PC-3 (cell line): ENCODE measurements around the gene MYH6. TPM values are rescaled to one million over a fixed set of nuclear protein-coding genes. Genes with fewer than 3 reads are reported as not detected.

Experiments used
- ATAC-seq: fragments of 200-7000 bp; cut with Tn5 transposase; 2 replicates; pipeline ENCODE4 v1.9.1; 2020; ENCODE audit warnings: mild to moderate bottlenecking, moderate library complexity
- BruUV-seq: library from RNA; stranded (reverse); fragments of 400-500 nt; replicated peaks from 2 replicates; lab custom pipeline; 2021; lab: Mats Ljungman, UMichigan
- CTCF ChIA-PET: fragments of 300-600 bp; sonication (Branson Sonifier 250); formaldehyde crosslinking; loops from one replicate; lab custom pipeline; 2022; ENCODE audit warnings: antibody characterized with exemption; lab: Charles Lee
- POLR2A ChIA-PET: fragments of 300-600 bp; sonication (Branson Sonifier 250); formaldehyde crosslinking; loops from one replicate; lab custom pipeline; 2022; ENCODE audit warnings: antibody characterized with exemption; ENCODE audit not compliant: unreplicated experiment; lab: Charles Lee
- DNase-seq: peaks from one replicate; pipeline ENCODE4 v3.0.0-alpha.2; 2015
- H2AFZ ChIP-seq: fragments of 300-600 bp; sonication (generic); 2 replicates; pipeline ENCODE4 v1.6.0; 2016; ENCODE audit warnings: antibody characterized with exemption, low read length
- H3F3A ChIP-seq: fragments of 300-600 bp; sonication (generic); one replicate; pipeline ENCODE4 v1.6.0; 2017; ENCODE audit warnings: antibody characterized with exemption, low read length, control low read depth, mild to moderate bottlenecking; ENCODE audit not compliant: unreplicated experiment
- H3K27ac ChIP-seq: fragments of 300-600 bp; sonication (generic); 2 replicates; pipeline ENCODE4 v1.5.1; 2016; ENCODE audit warnings: mild to moderate bottlenecking, low read length
- H3K27me3 ChIP-seq: fragments of 300-600 bp; sonication (generic); 2 replicates; pipeline ENCODE4 v1.6.1; 2016; ENCODE audit warnings: low read length, mixed read lengths
- H3K36me3 ChIP-seq: fragments of 300-600 bp; sonication (generic); 2 replicates; pipeline ENCODE4 v1.6.1; 2016; ENCODE audit warnings: low read depth, mixed run types, low read length, mixed read lengths
- H3K4me1 ChIP-seq: fragments of 300-600 bp; sonication (generic); 2 replicates; pipeline ENCODE4 v1.5.1; 2016; ENCODE audit warnings: low read length; ENCODE audit not compliant: insufficient read depth
- H3K4me2 ChIP-seq: fragments of 300-600 bp; sonication (generic); 2 replicates; pipeline ENCODE4 v1.6.0; 2016; ENCODE audit warnings: low read length
- H3K4me3 ChIP-seq: fragments of 300-600 bp; sonication (generic); 2 replicates; pipeline ENCODE4 v1.5.1; 2016; ENCODE audit warnings: mild to moderate bottlenecking, low read length, mixed read lengths
- H3K79me2 ChIP-seq: fragments of 300-600 bp; sonication (generic); 2 replicates; pipeline ENCODE4 v1.6.1; 2017; ENCODE audit warnings: low read length, mixed read lengths
- H3K9ac ChIP-seq: fragments of 300-600 bp; sonication (generic); 2 replicates; pipeline ENCODE4 v1.6.0; 2016; ENCODE audit warnings: mild to moderate bottlenecking, low read length
- H3K9me2 ChIP-seq: fragments of 300-600 bp; sonication (generic); replicated peaks from 2 replicates; pipeline ENCODE4 v1.6.1; 2016; ENCODE audit warnings: mixed run types, low read length, mixed read lengths
- H3K9me3 ChIP-seq: fragments of 300-600 bp; sonication (generic); 2 replicates; pipeline ENCODE4 v1.6.1; 2016; ENCODE audit warnings: low read length, mixed read lengths
- H4K20me1 ChIP-seq: fragments of 300-600 bp; sonication (generic); 2 replicates; pipeline ENCODE4 v1.6.1; 2016; ENCODE audit warnings: low read length, mixed read lengths
- CTCF ChIP-seq: fragments of 300-600 bp; sonication (generic); conservative IDR thresholded peaks from 2 replicates; pipeline ENCODE4 v1.5.1; 2017; ENCODE audit warnings: antibody characterized with exemption, low read depth, mild to moderate bottlenecking, low read length
- EZH2 ChIP-seq: fragments of 300-600 bp; sonication (generic); IDR thresholded peaks from one replicate; pipeline ENCODE4 v1.6.1; 2017; ENCODE audit warnings: antibody characterized with exemption, mild to moderate bottlenecking, low read length; ENCODE audit not compliant: unreplicated experiment
- EZH2phosphoT487 ChIP-seq: fragments of 300-600 bp; sonication (generic); IDR thresholded peaks from 2 replicates; pipeline ENCODE4 v1.6.1; 2018; ENCODE audit warnings: mild to moderate bottlenecking, antibody characterized with exemption, low read length, borderline replicate concordance
- intact Hi-C: fragments of 100-400 bp; cut with micrococcal nuclease; formaldehyde crosslinking; loops from 2 replicates; pipeline ENCODE4 v1.9.0; 2023
- total RNA-seq: library from RNA; depleted of rRNA; stranded (reverse); fragments of >200 nt; gene quantifications from 2 replicates; pipeline ENCODE4 v1.2.3, GENCODE V29; 2014

MYH6 gene
- total RNA-seq, 1 experiment from 2014 or later = not detected

- no peak overlapping the region for H3K9ac ChIP-seq
- BruUV-seq = no TSS peak
- no peaks in the 10 kb centered on the region for H4K20me1 ChIP-seq
- H3K36me3 ChIP-seq = no peaks in the 10 kb centered on the region
- no peaks in the 10 kb centered on the region for H3K9me2 ChIP-seq
- intact Hi-C loops = no loop called here
- H3K79me2 ChIP-seq = no peaks in the 10 kb centered on the region
- H3K4me1 ChIP-seq = no peaks in the 10 kb centered on the region
- DNase-seq = no peak
- CTCF ChIA-PET = no interaction called here
- ATAC-seq = no peak
- no peak overlapping the region for H2AFZ ChIP-seq
- no peak for TF ChIP-seq EZH2phosphoT487
- no peak for TF ChIP-seq CTCF
- no peak for TF ChIP-seq EZH2
- H3K4me2 ChIP-seq = no peak overlapping the region
- POLR2A ChIA-PET = no interaction called here
- no peak overlapping the region for H3K4me3 ChIP-seq
- no peaks in the 10 kb centered on the region for H3K9me3 ChIP-seq
- H3K27ac ChIP-seq = no peak overlapping the region
- no peaks in the 10 kb centered on the region for H3F3A ChIP-seq
- H3K27me3 ChIP-seq = peaks cover 58% of the 10 kb centered on the region
Observed at GRCh38 chr14:23399591-23399990, 8.5 kb downstream of the MYH6 start.

GRCh38 chr14:23399136-23399535 is 8.9 kb downstream of the MYH6 start:
- H3K4me3 ChIP-seq = no peak overlapping the region
- H3K9me2 ChIP-seq = no peaks in the 10 kb centered on the region
- no peak overlapping the region for H2AFZ ChIP-seq
- H3K9ac ChIP-seq = no peak overlapping the region
- DNase-seq (no peak), ATAC-seq (no peak)
- no peaks in the 10 kb centered on the region for H3K36me3 ChIP-seq
- H3K4me2 ChIP-seq = no peak overlapping the region
- no peaks in the 10 kb centered on the region for H3K79me2 ChIP-seq
- POLR2A ChIA-PET = no interaction called here
- H3F3A ChIP-seq = no peaks in the 10 kb centered on the region
- H4K20me1 ChIP-seq = no peaks in the 10 kb centered on the region
- BruUV-seq = no TSS peak
- TF ChIP-seq EZH2 (no peak), CTCF (no peak)
- no peaks in the 10 kb centered on the region for H3K4me1 ChIP-seq
- CTCF ChIA-PET = no interaction called here
- intact Hi-C loops = no loop called here
- H3K9me3 ChIP-seq = no peaks in the 10 kb centered on the region
- H3K27ac ChIP-seq = no peak overlapping the region
- peaks cover 58% of the 10 kb centered on the region for H3K27me3 ChIP-seq

- H3K4me3 ChIP-seq = no peak overlapping the region
- no peak overlapping the region for H3K27ac ChIP-seq
- no peak overlapping the region for H2AFZ ChIP-seq
- no peak overlapping the region for H3K4me2 ChIP-seq
- H3K79me2 ChIP-seq = no peaks in the 10 kb centered on the region
- H3K4me1 ChIP-seq = no peaks in the 10 kb centered on the region
- no peak for TF ChIP-seq CTCF
- no peak for TF ChIP-seq EZH2
- TF ChIP-seq EZH2phosphoT487 = no peak
- H4K20me1 ChIP-seq = no peaks in the 10 kb centered on the region
- no peaks in the 10 kb centered on the region for H3K36me3 ChIP-seq
- no peak for DNase-seq
- no peaks in the 10 kb centered on the region for H3K9me2 ChIP-seq
- no peaks in the 10 kb centered on the region for H3F3A ChIP-seq
- ATAC-seq = no peak
- no peaks in the 10 kb centered on the region for H3K9me3 ChIP-seq
- peaks cover 57% of the 10 kb centered on the region for H3K27me3 ChIP-seq
- ChIA-PET POLR2A (no interaction called here), CTCF (no interaction called here)
- BruUV-seq = no TSS peak
- intact Hi-C loops = no loop called here
- no peak overlapping the region for H3K9ac ChIP-seq
Observed at GRCh38 chr14:23398348-23398747, 9.7 kb downstream of the MYH6 start.
